KMS-11 (cell line): ENCODE measurements around the gene NLGN1.

Source experiments
- H2AFZ ChIP-seq: fragments of 200-600 bp; sonication (generic); 2 replicates; pipeline ENCODE4 v1.6.1; 2016; ENCODE audit warnings: antibody characterized with exemption, mixed run types, low read depth
- H3K27ac ChIP-seq: fragments of 200-600 bp; sonication (generic); 2 replicates; pipeline ENCODE4 v1.6.1; 2016; ENCODE audit warnings: mild to moderate bottlenecking, mixed run types
- H3K27me3 ChIP-seq: fragments of 200-600 bp; sonication (generic); 2 replicates; pipeline ENCODE4 v1.6.1; 2017; ENCODE audit warnings: mild to moderate bottlenecking, low read depth, mixed run types, moderate library complexity; ENCODE audit not compliant: insufficient read depth
- H3K36me3 ChIP-seq: fragments of 200-600 bp; sonication (generic); 2 replicates; pipeline ENCODE4 v1.6.1; 2017; ENCODE audit warnings: mild to moderate bottlenecking, mixed run types; ENCODE audit not compliant: insufficient read depth
- H3K4me1 ChIP-seq: fragments of 200-600 bp; sonication (generic); 2 replicates; pipeline ENCODE4 v1.6.1; 2016; ENCODE audit warnings: mild to moderate bottlenecking, low read depth, mixed run types; ENCODE audit not compliant: poor library complexity, severe bottlenecking
- H3K4me2 ChIP-seq: fragments of 200-600 bp; sonication (generic); 2 replicates; pipeline ENCODE4 v1.7.0; 2016; ENCODE audit warnings: mild to moderate bottlenecking, mixed run types
- H3K4me3 ChIP-seq: fragments of 200-600 bp; sonication (generic); IDR thresholded peaks from 2 replicates; pipeline ENCODE4 v1.6.1; 2017; ENCODE audit warnings: low read depth, low read length, mixed read lengths; ENCODE audit not compliant: insufficient read depth
- H3K79me2 ChIP-seq: fragments of 200-600 bp; sonication (generic); 2 replicates; pipeline ENCODE4 v1.6.1; 2016; ENCODE audit warnings: low read depth, mixed run types; ENCODE audit not compliant: insufficient read depth
- H3K9ac ChIP-seq: fragments of 200-600 bp; sonication (generic); 2 replicates; pipeline ENCODE4 v1.6.1; 2016; ENCODE audit warnings: mild to moderate bottlenecking, mixed run types
- H4K20me1 ChIP-seq: fragments of 200-600 bp; sonication (generic); 2 replicates; pipeline ENCODE4 v1.6.1; 2016; ENCODE audit warnings: mild to moderate bottlenecking, mixed run types; ENCODE audit not compliant: insufficient read depth
- CTCF ChIP-seq: fragments of 200-600 bp; sonication (generic); conservative IDR thresholded peaks from 2 replicates; pipeline ENCODE4 v1.6.1; 2017; ENCODE audit warnings: low read depth, mild to moderate bottlenecking, antibody characterized with exemption, low read length, moderate library complexity, mixed read lengths

NLGN1 gene

GRCh38 chr3:173932624-173933023 is 535.1 kb downstream of the NLGN1 start:
- Histone ChIP-seq H4K20me1 (no peaks in the 10 kb centered on the region), H3K79me2 (no peaks in the 10 kb centered on the region), H3K4me3 (no peak overlapping the region), H3K4me2 (peak overlapping the region; percentile 11), H2AFZ (peak overlapping the region; percentile 14; the same call in 1 of the 2 replicates), H3K4me1 (peaks cover 20% of the 10 kb centered on the region), H3K9ac (no peak overlapping the region), H3K27ac (peak overlapping the region; percentile 16; the same call in 1 of the 2 replicates), H3K36me3 (no peaks in the 10 kb centered on the region), H3K27me3 (no peaks in the 10 kb centered on the region)
- no peak for TF ChIP-seq CTCF

GRCh38 chr3:173933113-173933512 is 535.6 kb downstream of the NLGN1 start:
- no peak overlapping the region for H3K4me3 ChIP-seq
- H3K9ac ChIP-seq = no peak overlapping the region
- peak overlapping the region; percentile 11 for H3K4me2 ChIP-seq
- peaks cover 23% of the 10 kb centered on the region for H3K4me1 ChIP-seq
- peak overlapping the region; percentile 16; the same call in 1 of the 2 replicates for H3K27ac ChIP-seq
- TF ChIP-seq CTCF = no peak
- H3K36me3 ChIP-seq = no peaks in the 10 kb centered on the region
- no peaks in the 10 kb centered on the region for H3K79me2 ChIP-seq
- H4K20me1 ChIP-seq = no peaks in the 10 kb centered on the region
- H3K27me3 ChIP-seq = no peaks in the 10 kb centered on the region
- peak overlapping the region; percentile 14; the same call in 1 of the 2 replicates for H2AFZ ChIP-seq

- Histone ChIP-seq H3K4me1 (peaks cover 28% of the 10 kb centered on the region), H3K27me3 (no peaks in the 10 kb centered on the region), H3K36me3 (no peaks in the 10 kb centered on the region), H3K9ac (no peak overlapping the region), H3K4me3 (no peak overlapping the region), H3K4me2 (no peak overlapping the region), H3K27ac (no peak overlapping the region), H3K79me2 (no peaks in the 10 kb centered on the region), H2AFZ (no peak overlapping the region), H4K20me1 (no peaks in the 10 kb centered on the region)
- no peak for TF ChIP-seq CTCF
These were observed 538.8 kb downstream of the NLGN1 start for GRCh38 chr3:173936316-173936715.

- Histone ChIP-seq H3K36me3 (no peaks in the 10 kb centered on the region), H3K79me2 (no peaks in the 10 kb centered on the region), H2AFZ (no peak overlapping the region), H3K27me3 (no peaks in the 10 kb centered on the region), H3K4me3 (no peak overlapping the region), H3K4me2 (no peak overlapping the region), H3K27ac (no peak overlapping the region), H3K4me1 (peaks cover 14% of the 10 kb centered on the region), H3K9ac (no peak overlapping the region), H4K20me1 (no peaks in the 10 kb centered on the region)
- TF ChIP-seq CTCF = no peak
These were observed 540.6 kb downstream of the NLGN1 start for GRCh38 chr3:173938159-173938558.

GRCh38 chr3:173938616-173939015 is 541.1 kb downstream of the NLGN1 start:
- Histone ChIP-seq H3K9ac (no peak overlapping the region), H3K4me3 (no peak overlapping the region), H3K27me3 (no peaks in the 10 kb centered on the region), H3K27ac (no peak overlapping the region), H3K4me1 (peaks cover 10% of the 10 kb centered on the region), H3K4me2 (no peak overlapping the region), H4K20me1 (no peaks in the 10 kb centered on the region), H2AFZ (no peak overlapping the region), H3K79me2 (no peaks in the 10 kb centered on the region), H3K36me3 (no peaks in the 10 kb centered on the region)
- TF ChIP-seq CTCF = no peak
